ENCODE results near the gene TRIO. TPM values are rescaled to one million over a fixed set of nuclear protein-coding genes. Genes with fewer than 3 reads are reported as not detected.

The TRIO gene
- total RNA-seq, 1 experiment from 2014 or later, result 68.4 TPM

DNA sequence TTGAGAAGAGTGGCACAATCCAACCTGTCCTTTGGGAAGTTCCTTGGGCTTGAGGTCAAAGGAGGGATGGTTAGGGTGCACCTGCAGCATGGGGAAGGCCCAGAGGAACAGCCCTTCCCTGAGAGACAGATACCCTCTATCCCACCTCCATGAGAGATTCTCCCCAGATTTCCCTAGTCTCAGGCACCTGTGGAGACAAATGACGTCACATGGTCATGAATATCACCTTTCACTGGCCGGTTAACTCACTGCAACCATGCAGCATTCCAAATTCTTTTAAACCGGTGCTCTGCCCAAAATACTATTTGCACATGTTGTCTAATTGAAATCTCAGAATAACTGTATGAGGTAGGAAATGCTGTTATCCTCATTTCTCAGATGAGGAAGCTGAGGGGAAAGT lies 15.6 kb upstream of the TRIO start:
- no peaks in the 10 kb centered on the region for H3K36me3 ChIP-seq (ENCODE audit: control insufficient read depth in 1 of 2, insufficient read depth in 2 of 2, low read length in 2 of 2)
- H3K27me3 ChIP-seq (ENCODE audit: insufficient read depth, low read length), result no peaks in the 10 kb centered on the region
- RAD21 ChIA-PET (ENCODE audit: low non-redundant PET in 1 of 2, low total read pairs in 2 of 2, uncharacterized antibody in 2 of 2, unreplicated experiment in 2 of 2), result no interaction called here
- no peak for DNase-seq (ENCODE audit: low read depth, low spot score)
- H3K4me3 ChIP-seq (replicated peaks in 1 of 2; ENCODE audit: low read depth in 1 of 2, low read length in 2 of 2), result no peak overlapping the region
- H3K79me2 ChIP-seq (ENCODE audit: insufficient read depth, low read length), result no peaks in the 10 kb centered on the region
- H2AFZ ChIP-seq (ENCODE audit: low read depth, low read length, poor library complexity, severe bottlenecking), result no peak overlapping the region
- CTCF ChIA-PET, result no interaction called here
- H3K9me3 ChIP-seq (ENCODE audit: control insufficient read depth in 1 of 2, insufficient read depth in 1 of 2, low read depth in 1 of 2, low read length in 2 of 2), result no peaks in the 10 kb centered on the region
- no peak overlapping the region for H3K4me2 ChIP-seq (ENCODE audit: low read length)
- H3K27ac ChIP-seq (ENCODE audit: low read depth, low read length), result no peak overlapping the region
- no peak overlapping the region for H3K9ac ChIP-seq (ENCODE audit: low read length)
- no peak for ATAC-seq
- BruUV-seq (replicated peaks), result no TSS peak
- intact Hi-C loops (cut with micrococcal nuclease), result no loop called here
- H3K4me1 ChIP-seq (ENCODE audit: control insufficient read depth in 1 of 2, insufficient read depth in 2 of 2, low read length in 2 of 2), result no peaks in the 10 kb centered on the region
- POLR2A ChIA-PET, result no interaction called here
- TF ChIP-seq CBX3 (IDR thresholded peaks at IDR 0.05; ENCODE audit: low read depth), result no peak
- TF ChIP-seq EGR1 (IDR thresholded peaks at IDR 0.05; ENCODE audit: low read depth), result no peak
- no peak for TF ChIP-seq JUND (IDR thresholded peaks at IDR 0.05)
- TF ChIP-seq ZFX (IDR thresholded peaks at IDR 0.05), result no peak
- TF ChIP-seq SP1 (IDR thresholded peaks at IDR 0.05; ENCODE audit: low read depth), result no peak
- no peak for TF ChIP-seq EZH2phosphoT487 (IDR thresholded peaks at IDR 0.05; ENCODE audit: borderline replicate concordance)
- no peak for TF ChIP-seq REST (IDR thresholded peaks at IDR 0.05; ENCODE audit: low read depth)
- TF ChIP-seq CTCF (IDR thresholded peaks at IDR 0.05 in 2 of 3, conservative IDR thresholded peaks at IDR 0.05 in 1 of 3; ENCODE audit: borderline replicate concordance in 1 of 3, insufficient read depth in 1 of 3, low read depth in 2 of 3, low read length in 2 of 3), result no peak
- no peak for TF ChIP-seq EZH2 (IDR thresholded peaks at IDR 0.05)
- H3K9me2 ChIP-seq (ENCODE audit: insufficient read depth), result no peaks in the 10 kb centered on the region
- H4K20me1 ChIP-seq (ENCODE audit: insufficient read depth), result no peaks in the 10 kb centered on the region

All from HCT116 (cell line).